ENCODE data around the gene ALG1.
"Not testable (repeated sequence)": the region's sequence is repeated elsewhere in the genome, so short reads cannot be mapped to it uniquely, and the experiment has no call there.

The ALG1 gene

GRCh38 chr16:5075637-5076036, 4.0 kb downstream of the ALG1 start:
- DNase-seq: peak; percentile 19

GRCh38 chr16:5077304-5077703, 5.7 kb downstream of the ALG1 start:
- peak; percentile 8 for DNase-seq

- peak; percentile 16 for DNase-seq
Measured at GRCh38 chr16:5078626-5079025, 7.0 kb downstream of the ALG1 start.

- not testable (repeated sequence) for DNase-seq
Measured at GRCh38 chr16:5080461-5080860, 8.8 kb downstream of the ALG1 start.

GRCh38 chr16:5080996-5081395, 9.4 kb downstream of the ALG1 start:
- peak; percentile 27 for DNase-seq

GRCh38 chr16:5083646-5084045, 12.0 kb downstream of the ALG1 start:
- peak; percentile 18 for DNase-seq

- not testable (repeated sequence) for DNase-seq
Measured at GRCh38 chr16:5084099-5084731, 12.6 kb downstream of the ALG1 start.

GRCh38 chr16:5084802-5085201, 13.2 kb downstream of the ALG1 start:
- DNase-seq: peak; percentile 18

GRCh38 chr16:5085716-5086115, 14.1 kb downstream of the ALG1 start:
- peak; percentile 12 for DNase-seq

- peak; percentile 9 for DNase-seq
Measured at GRCh38 chr16:5088086-5088790, 16.6 kb downstream of the ALG1 start.

- DNase-seq: peak; percentile 23
Measured at GRCh38 chr16:5088936-5089335, 17.3 kb downstream of the ALG1 start.

- peak; percentile 20 for DNase-seq
Measured at GRCh38 chr16:5089911-5090555, 18.4 kb downstream of the ALG1 start.

GRCh38 chr16:5090592-5090991, 18.9 kb downstream of the ALG1 start:
- DNase-seq: not testable (repeated sequence)

GRCh38 chr16:5093081-5093480, 21.4 kb downstream of the ALG1 start:
- DNase-seq: peak; percentile 9

- peak; percentile 16 for DNase-seq
Measured at GRCh38 chr16:5093746-5094145, 22.1 kb downstream of the ALG1 start.

GRCh38 chr16:5095145-5095830, 23.6 kb downstream of the ALG1 start:
- DNase-seq: peak; percentile 22

- DNase-seq: not testable (repeated sequence)
Measured at GRCh38 chr16:5096437-5097060, 24.9 kb downstream of the ALG1 start.

- peak; percentile 65 for DNase-seq
Measured at GRCh38 chr16:5097061-5097469, 25.4 kb downstream of the ALG1 start.

- DNase-seq: peak; percentile 99
Measured at GRCh38 chr16:5097470-5098220, 26.0 kb downstream of the ALG1 start, which contains the start of gene EEF2KMT. Gene EEF2KMT (minus strand): TSS chr16:5097795. CDS start chr16:5097739, 56 bp downstream.

GRCh38 chr16:5098221-5099159, 26.8 kb downstream of the ALG1 start:
- peak; percentile 88 for DNase-seq

- DNase-seq: not testable (repeated sequence)
Measured at GRCh38 chr16:5099174-5099573, 27.5 kb downstream of the ALG1 start.
